Measurements from ENCODE around the gene CCDC146. TPM values are rescaled to one million over a fixed set of nuclear protein-coding genes. Genes with fewer than 3 reads are reported as not detected.

CCDC146 gene
- total and polyA plus RNA-seq, 7 experiments from 2014 or later, result 0.98 to 15.6 (median 14.5) TPM

DNA sequence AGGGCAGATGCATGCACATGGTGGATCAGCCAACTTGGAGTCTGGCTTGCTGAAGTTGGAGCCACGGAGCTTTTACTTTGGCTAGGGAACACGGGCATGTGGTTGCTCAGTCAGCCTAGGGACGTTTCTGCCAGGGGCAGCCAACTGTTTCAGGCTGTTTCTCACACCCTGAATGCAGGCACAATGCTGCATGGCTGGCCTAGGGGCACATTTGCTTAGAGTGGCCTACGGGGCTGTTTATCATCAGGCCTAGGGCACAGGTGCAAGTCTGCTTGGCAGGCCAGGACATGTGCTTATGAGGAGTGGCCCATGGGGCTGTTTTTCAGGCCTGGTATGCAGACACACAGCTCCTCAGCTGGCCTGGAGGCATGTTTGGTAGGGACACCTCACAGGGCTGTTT, 186.4 kb downstream of the CCDC146 start:
- intact Hi-C loops (cut with micrococcal nuclease), result no loop called here
- Mint-ChIP-seq H3K9me3 (peaks cover 0 to 38% (median 12%) of the 10 kb centered on the region in 11 donors), H3K4me3 (no peak overlapping the region), H3K4me1 (peaks cover 0 to 15% (median 4%) of the 10 kb centered on the region in 7 donors), H3K27me3 (no peaks in the 10 kb centered on the region), H3K27ac (no peak overlapping the region), H3K36me3 (peaks cover 39 to 84% (median 72%) of the 10 kb centered on the region in 5 donors)
- ChIA-PET POLR2A (no interaction called here), CTCF (no interaction called here)
- ATAC-seq (no peak), DNase-seq (no peak)
- Histone ChIP-seq H3K4me3 (ENCODE audit: low read length) (no peak overlapping the region), H3K36me3 (ENCODE audit: control insufficient read depth in 2 of 3, insufficient read depth in 3 of 3, low read length in 3 of 3) (peaks cover 0 to 32% (median under 1%) of the 10 kb centered on the region in 3 experiments), H3K27ac (ENCODE audit: low read depth, low read length) (no peak overlapping the region), H3K27me3 (ENCODE audit: control insufficient read depth in 2 of 2, insufficient read depth in 2 of 2, low read length in 2 of 2) (no peaks in the 10 kb centered on the region), H3K4me1 (ENCODE audit: control insufficient read depth in 2 of 2, insufficient read depth in 2 of 2, low read length in 2 of 2) (no peaks in the 10 kb centered on the region), H3K9me3 (ENCODE audit: control insufficient read depth in 2 of 3, low read length in 3 of 3) (peaks cover 0 to 5% (median 0%) of the 10 kb centered on the region in 3 experiments)

GRCh38 chr7:77309714-77310220, 187.4 kb downstream of the CCDC146 start:
- no peak overlapping the region for H3K27ac Mint-ChIP-seq
- no peak overlapping the region for H3K4me3 Mint-ChIP-seq
- Histone ChIP-seq H3K9me3 (ENCODE audit: control insufficient read depth in 2 of 3, low read length in 3 of 3) (no peaks in the 10 kb centered on the region), H3K36me3 (ENCODE audit: control insufficient read depth in 2 of 3, insufficient read depth in 3 of 3, low read length in 3 of 3) (peaks cover 0 to 42% (median 8%) of the 10 kb centered on the region in 3 experiments), H3K27ac (ENCODE audit: low read depth, low read length) (no peak overlapping the region), H3K4me1 (ENCODE audit: control insufficient read depth in 2 of 2, insufficient read depth in 2 of 2, low read length in 2 of 2) (no peaks in the 10 kb centered on the region), H3K27me3 (ENCODE audit: control insufficient read depth in 2 of 2, insufficient read depth in 2 of 2, low read length in 2 of 2) (no peaks in the 10 kb centered on the region), H3K4me3 (ENCODE audit: low read length) (no peak overlapping the region)
- peaks cover 0 to 28% (median 7%) of the 10 kb centered on the region in 11 donors for H3K9me3 Mint-ChIP-seq
- peaks cover 0 to 15% (median 4%) of the 10 kb centered on the region in 7 donors for H3K4me1 Mint-ChIP-seq
- POLR2A ChIA-PET, result no interaction called here
- H3K27me3 Mint-ChIP-seq, result no peaks in the 10 kb centered on the region
- CTCF ChIA-PET, result interaction anchor here (0.6 kb wide), 1 partner anchor 133 kb away, joined by 3 read pairs; no protein-coding TSS in a partner anchor
- ATAC-seq (no peak), DNase-seq (no peak)
- peaks cover 35 to 82% (median 65%) of the 10 kb centered on the region in 5 donors for H3K36me3 Mint-ChIP-seq
- intact Hi-C loops (cut with micrococcal nuclease), result no loop called here

GRCh38 chr7:77310982-77311381, 188.6 kb downstream of the CCDC146 start:
- Histone ChIP-seq H3K27ac (ENCODE audit: low read depth, low read length) (no peak overlapping the region), H3K36me3 (ENCODE audit: control insufficient read depth in 2 of 3, insufficient read depth in 3 of 3, low read length in 3 of 3) (peaks cover 0 to 50% (median 8%) of the 10 kb centered on the region in 3 experiments), H3K4me1 (ENCODE audit: control insufficient read depth in 2 of 2, insufficient read depth in 2 of 2, low read length in 2 of 2) (no peaks in the 10 kb centered on the region), H3K9me3 (ENCODE audit: control insufficient read depth in 2 of 3, low read length in 3 of 3) (no peaks in the 10 kb centered on the region), H3K4me3 (ENCODE audit: low read length) (no peak overlapping the region), H3K27me3 (ENCODE audit: control insufficient read depth in 2 of 2, insufficient read depth in 2 of 2, low read length in 2 of 2) (no peaks in the 10 kb centered on the region)
- Mint-ChIP-seq H3K9me3 (peaks cover 0 to 16% (median 0%) of the 10 kb centered on the region in 11 donors), H3K27me3 (no peaks in the 10 kb centered on the region), H3K36me3 (peaks cover 33 to 80% (median 63%) of the 10 kb centered on the region in 5 donors), H3K27ac (no peak overlapping the region), H3K4me1 (peaks cover 0 to 15% (median 4%) of the 10 kb centered on the region in 7 donors), H3K4me3 (no peak overlapping the region)
- DNase-seq, result no peak
- intact Hi-C loops (cut with micrococcal nuclease), result no loop called here
- CTCF ChIA-PET, result no interaction called here
- POLR2A ChIA-PET, result no interaction called here
- no peak for ATAC-seq

GRCh38 chr7:77313085-77313484, 190.7 kb downstream of the CCDC146 start:
- ATAC-seq (no peak), DNase-seq (no peak)
- H3K36me3 Mint-ChIP-seq, result peaks cover 28 to 79% (median 67%) of the 10 kb centered on the region in 5 donors
- Histone ChIP-seq H3K27me3 (ENCODE audit: control insufficient read depth in 2 of 2, insufficient read depth in 2 of 2, low read length in 2 of 2) (no peaks in the 10 kb centered on the region), H3K4me3 (ENCODE audit: low read length) (no peak overlapping the region), H3K4me1 (ENCODE audit: control insufficient read depth in 2 of 2, insufficient read depth in 2 of 2, low read length in 2 of 2) (no peaks in the 10 kb centered on the region), H3K9me3 (ENCODE audit: control insufficient read depth in 2 of 3, low read length in 3 of 3) (no peaks in the 10 kb centered on the region), H3K27ac (ENCODE audit: low read depth, low read length) (no peak overlapping the region), H3K36me3 (ENCODE audit: control insufficient read depth in 2 of 3, insufficient read depth in 3 of 3, low read length in 3 of 3) (peaks cover 0 to 62% (median 8%) of the 10 kb centered on the region in 3 experiments)
- H3K27me3 Mint-ChIP-seq, result no peaks in the 10 kb centered on the region
- peaks cover 0 to 6% (median 0%) of the 10 kb centered on the region in 7 donors for H3K4me1 Mint-ChIP-seq
- no peak overlapping the region for H3K4me3 Mint-ChIP-seq
- ChIA-PET CTCF (no interaction called here), POLR2A (no interaction called here)
- H3K9me3 Mint-ChIP-seq, result peaks cover 0 to 8% (median 0%) of the 10 kb centered on the region in 11 donors
- intact Hi-C loops (cut with micrococcal nuclease), result no loop called here
- no peak overlapping the region for H3K27ac Mint-ChIP-seq

DNA sequence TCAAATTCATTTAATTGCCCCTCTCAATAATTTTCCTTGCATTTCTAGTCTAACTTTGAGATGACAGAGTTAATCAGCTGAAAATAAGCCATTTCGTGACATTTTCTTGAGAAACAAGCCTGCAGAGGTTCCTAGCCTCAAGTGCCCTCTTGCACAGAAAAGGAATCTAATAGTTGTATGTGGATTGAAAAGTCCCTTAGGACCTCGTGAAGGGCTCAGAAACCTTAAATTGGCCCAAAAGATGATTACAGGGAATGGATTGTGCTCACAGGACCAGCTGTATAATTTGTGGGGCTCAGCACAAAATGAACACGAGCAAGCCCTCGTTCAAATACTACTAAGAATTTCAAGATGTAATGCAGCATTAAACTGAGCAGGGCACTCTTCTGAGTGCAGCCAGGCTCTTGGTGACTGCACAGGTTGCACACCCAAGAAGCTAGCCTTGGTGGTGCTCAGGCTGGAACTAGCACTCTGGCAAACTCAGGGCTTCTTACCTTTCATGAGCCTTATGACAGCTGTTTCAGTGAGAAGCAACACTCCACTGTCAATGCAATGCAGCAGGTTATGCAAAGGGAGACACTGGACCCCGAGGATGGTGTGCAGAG, 191.6 kb downstream of the CCDC146 start:
- no peak overlapping the region for H3K27ac Mint-ChIP-seq
- no peak overlapping the region for H3K4me3 ChIP-seq (ENCODE audit: low read length)
- ATAC-seq (no peak), DNase-seq (no peak)
- no peaks in the 10 kb centered on the region for H3K4me1 ChIP-seq (ENCODE audit: control insufficient read depth in 2 of 2, insufficient read depth in 2 of 2, low read length in 2 of 2)
- H3K27me3 Mint-ChIP-seq, result no peaks in the 10 kb centered on the region
- intact Hi-C loops (cut with micrococcal nuclease), result no loop called here
- H3K27me3 ChIP-seq (ENCODE audit: control insufficient read depth in 2 of 2, insufficient read depth in 2 of 2, low read length in 2 of 2), result no peaks in the 10 kb centered on the region
- H3K4me1 Mint-ChIP-seq, result peaks cover 0 to 6% (median 0%) of the 10 kb centered on the region in 7 donors
- ChIA-PET POLR2A (no interaction called here), CTCF (no interaction called here)
- H3K36me3 ChIP-seq (ENCODE audit: control insufficient read depth in 2 of 3, insufficient read depth in 3 of 3, low read length in 3 of 3), result peaks cover 0 to 57% (median 8%) of the 10 kb centered on the region in 3 experiments
- no peak overlapping the region for H3K27ac ChIP-seq (ENCODE audit: low read depth, low read length)
- H3K9me3 ChIP-seq (ENCODE audit: control insufficient read depth in 2 of 3, low read length in 3 of 3), result no peaks in the 10 kb centered on the region
- peaks cover 0 to 11% (median 0%) of the 10 kb centered on the region in 11 donors for H3K9me3 Mint-ChIP-seq
- H3K36me3 Mint-ChIP-seq, result peaks cover 23 to 82% (median 71%) of the 10 kb centered on the region in 5 donors
- no peak overlapping the region for H3K4me3 Mint-ChIP-seq

GRCh38 chr7:77315182-77315591, 192.8 kb downstream of the CCDC146 start:
- no peak overlapping the region for H3K27ac ChIP-seq (ENCODE audit: low read depth, low read length)
- H3K27me3 Mint-ChIP-seq, result no peaks in the 10 kb centered on the region
- DNase-seq (no peak), ATAC-seq (no peak)
- no peaks in the 10 kb centered on the region for H3K27me3 ChIP-seq (ENCODE audit: control insufficient read depth in 2 of 2, insufficient read depth in 2 of 2, low read length in 2 of 2)
- H3K36me3 ChIP-seq (ENCODE audit: control insufficient read depth in 2 of 3, insufficient read depth in 3 of 3, low read length in 3 of 3), result peaks cover 0 to 58% (median 8%) of the 10 kb centered on the region in 3 experiments
- no peak overlapping the region for H3K4me3 ChIP-seq (ENCODE audit: low read length)
- no peak overlapping the region for H3K4me3 Mint-ChIP-seq
- ChIA-PET POLR2A (no interaction called here), CTCF (no interaction called here)
- H3K4me1 Mint-ChIP-seq, result peaks cover 0 to 6% (median 0%) of the 10 kb centered on the region in 7 donors
- peaks cover 17 to 83% (median 73%) of the 10 kb centered on the region in 5 donors for H3K36me3 Mint-ChIP-seq
- no peak overlapping the region for H3K27ac Mint-ChIP-seq
- H3K4me1 ChIP-seq (ENCODE audit: control insufficient read depth in 2 of 2, insufficient read depth in 2 of 2, low read length in 2 of 2), result no peaks in the 10 kb centered on the region
- H3K9me3 Mint-ChIP-seq, result peaks cover 0 to 14% (median 0%) of the 10 kb centered on the region in 11 donors
- intact Hi-C loops (cut with micrococcal nuclease), result no loop called here
- no peaks in the 10 kb centered on the region for H3K9me3 ChIP-seq (ENCODE audit: control insufficient read depth in 2 of 3, low read length in 3 of 3)
